Progenitor cell of endocrine pancreas (in vitro differentiated cells): Measurements from ENCODE around the gene TSG101. TPM values are rescaled to one million over a fixed set of nuclear protein-coding genes. Genes with fewer than 3 reads are reported as not detected.

Experiments used
- DNase-seq: peaks from one replicate; pipeline ENCODE4 v3.0.0; 2021; ENCODE audit warnings: low spot score; ENCODE audit not compliant: unreplicated experiment
- H3K27ac Mint-ChIP-seq: 2 replicates; pipeline ENCODE4 v1.8.0; 2021; ENCODE audit warnings: mild to moderate bottlenecking, moderate library complexity, mixed read lengths
- H3K27me3 Mint-ChIP-seq: 2 replicates; pipeline ENCODE4 v1.8.0; 2021; ENCODE audit warnings: mixed read lengths
- H3K36me3 Mint-ChIP-seq: 2 replicates; pipeline ENCODE4 v1.8.0; 2022; ENCODE audit warnings: mixed read lengths; ENCODE audit not compliant: insufficient read depth
- H3K4me1 Mint-ChIP-seq: 2 replicates; pipeline ENCODE4 v1.8.0; 2021; ENCODE audit warnings: low read depth, mixed read lengths
- H3K4me3 Mint-ChIP-seq: 2 replicates; pipeline ENCODE4 v1.8.0; 2021; ENCODE audit warnings: low read depth, mild to moderate bottlenecking, moderate library complexity, mixed read lengths
- H3K9me3 Mint-ChIP-seq: 2 replicates; pipeline ENCODE4 v1.8.0; 2021; ENCODE audit warnings: low read depth, mixed read lengths
- total RNA-seq: library from RNA; stranded (reverse); gene quantifications from 2 replicates; pipeline ENCODE4 v1.2.1, GENCODE V29; 2021
- TF ChIP-seq, protein P1 (sequence below): fragments of 200-600 bp; sonication (generic); IDR thresholded peaks from one replicate; pipeline ENCODE4 v1.5.0; 2021; ENCODE audit warnings: antibody characterized with exemption, mild to moderate bottlenecking; ENCODE audit not compliant: unreplicated experiment

The TSG101 gene
- total RNA-seq, 1 donor from 2014 or later, result 64.5 TPM

DNA sequence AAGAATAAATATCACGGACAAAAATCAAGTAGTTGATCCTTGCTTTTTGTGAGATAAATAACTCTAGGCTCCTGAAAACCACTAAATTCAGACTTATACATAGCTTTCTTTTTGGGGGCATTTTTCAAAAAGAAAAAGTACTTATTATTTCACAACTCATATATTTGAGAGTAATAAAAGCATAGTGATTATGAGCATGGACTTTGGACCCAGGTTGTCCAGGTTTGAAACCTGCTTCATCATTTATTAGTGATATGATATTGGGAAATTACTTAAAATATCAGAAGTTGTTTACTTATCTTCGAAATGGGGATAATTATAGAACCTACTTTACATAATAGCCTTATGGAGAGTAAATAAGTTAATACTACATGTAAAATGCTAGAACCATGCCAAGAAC lies 88.1 kb downstream of the TSG101 start:
- H3K36me3 Mint-ChIP-seq, result no peaks in the 10 kb centered on the region
- no peak for DNase-seq

More for the DNA sequence above, 88.1 kb downstream of the TSG101 start:
- TF ChIP-seq, protein P1, sequence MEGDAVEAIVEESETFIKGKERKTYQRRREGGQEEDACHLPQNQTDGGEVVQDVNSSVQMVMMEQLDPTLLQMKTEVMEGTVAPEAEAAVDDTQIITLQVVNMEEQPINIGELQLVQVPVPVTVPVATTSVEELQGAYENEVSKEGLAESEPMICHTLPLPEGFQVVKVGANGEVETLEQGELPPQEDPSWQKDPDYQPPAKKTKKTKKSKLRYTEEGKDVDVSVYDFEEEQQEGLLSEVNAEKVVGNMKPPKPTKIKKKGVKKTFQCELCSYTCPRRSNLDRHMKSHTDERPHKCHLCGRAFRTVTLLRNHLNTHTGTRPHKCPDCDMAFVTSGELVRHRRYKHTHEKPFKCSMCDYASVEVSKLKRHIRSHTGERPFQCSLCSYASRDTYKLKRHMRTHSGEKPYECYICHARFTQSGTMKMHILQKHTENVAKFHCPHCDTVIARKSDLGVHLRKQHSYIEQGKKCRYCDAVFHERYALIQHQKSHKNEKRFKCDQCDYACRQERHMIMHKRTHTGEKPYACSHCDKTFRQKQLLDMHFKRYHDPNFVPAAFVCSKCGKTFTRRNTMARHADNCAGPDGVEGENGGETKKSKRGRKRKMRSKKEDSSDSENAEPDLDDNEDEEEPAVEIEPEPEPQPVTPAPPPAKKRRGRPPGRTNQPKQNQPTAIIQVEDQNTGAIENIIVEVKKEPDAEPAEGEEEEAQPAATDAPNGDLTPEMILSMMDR, result no peak
- Mint-ChIP-seq H3K4me3 (no peak overlapping the region), H3K4me1 (no peaks in the 10 kb centered on the region), H3K27me3 (no peaks in the 10 kb centered on the region), H3K9me3 (peaks cover 5% of the 10 kb centered on the region), H3K27ac (no peak overlapping the region)

Other genes with a start within 250 kb of the TSG101 start
- gene HPS5, start 204.8 kb downstream of the TSG101 start, total RNA-seq, result 17.6 and 18.6 TPM in 2 replicates
- gene GTF2H1, start 204.4 kb downstream of the TSG101 start, total RNA-seq, result 43.9 and 45.4 TPM in 2 replicates
- 60.6 and 78.1 TPM in 2 replicates for gene LDHA, start 132.4 kb downstream of the TSG101 start, total RNA-seq
- gene LDHC, start 114.6 kb downstream of the TSG101 start, total RNA-seq, result 0.29 and 0.55 TPM in 2 replicates
- gene LDHAL6A, start 71.1 kb downstream of the TSG101 start, total RNA-seq, result not detected in 2 replicates
- gene UEVLD, start 61.8 kb upstream of the TSG101 start, total RNA-seq, result 13.9 and 14.5 TPM in 2 replicates
- 7.1 and 8.4 TPM in 2 replicates for gene MISFA, start 72.8 kb upstream of the TSG101 start, total RNA-seq
- gene SPTY2D1, start 107.4 kb upstream of the TSG101 start, total RNA-seq, result 19.2 and 21.6 TPM in 2 replicates
- 6.1 and 7.9 TPM in 2 replicates for gene TMEM86A, start 171.8 kb upstream of the TSG101 start, total RNA-seq
- gene IGSF22, start 199.2 kb upstream of the TSG101 start, total RNA-seq, result 0.44 and 1.3 TPM in 2 replicates